NCI-H446 (cell line): ENCODE measurements around the gene TTYH1.

Source experiments
- DNase-seq, 2 experiments: peaks; one replicate each; lab custom pipeline; 2025; lab: John Stamatoyannopoulos, UW

Gene TTYH1

GRCh38 chr19:54424201-54424600, 8.9 kb downstream of the TTYH1 start:
- no peak for DNase-seq

DNA sequence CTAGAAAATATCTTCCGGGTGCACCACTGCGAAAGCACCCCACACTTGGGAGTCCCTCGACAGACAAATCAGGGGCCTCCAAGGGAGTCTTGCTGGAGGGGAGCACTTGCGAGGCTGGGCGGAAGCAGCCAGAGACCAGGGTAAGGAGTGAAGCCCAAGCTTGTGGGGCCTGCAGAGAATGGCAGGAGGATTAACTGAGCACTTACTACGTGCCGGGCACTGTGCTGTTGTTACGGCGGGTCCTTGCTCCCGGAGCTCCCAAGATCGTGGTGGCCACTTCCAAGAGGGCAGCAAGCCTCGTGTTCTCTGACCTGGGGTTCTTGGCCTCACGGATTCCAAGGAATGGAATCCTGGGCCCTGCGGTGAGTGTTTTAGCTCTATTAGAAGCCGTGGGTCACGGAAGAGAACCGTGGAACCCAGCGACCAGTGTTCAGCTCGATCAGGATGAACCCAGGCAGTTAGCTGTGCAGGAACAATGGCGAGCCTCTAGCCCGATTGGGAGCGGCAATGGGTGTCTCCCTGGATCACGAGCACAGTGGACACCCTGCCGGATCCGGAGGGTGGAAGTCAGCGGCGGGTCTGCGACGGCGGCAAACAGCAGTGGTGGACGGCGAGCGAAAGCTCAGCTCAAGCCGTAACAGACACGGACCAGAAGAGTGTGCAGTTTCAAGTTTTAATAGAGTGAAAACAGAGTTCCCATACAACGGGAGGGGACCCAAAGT, 9.6 kb downstream of the TTYH1 start:
- no peak for DNase-seq

DNA sequence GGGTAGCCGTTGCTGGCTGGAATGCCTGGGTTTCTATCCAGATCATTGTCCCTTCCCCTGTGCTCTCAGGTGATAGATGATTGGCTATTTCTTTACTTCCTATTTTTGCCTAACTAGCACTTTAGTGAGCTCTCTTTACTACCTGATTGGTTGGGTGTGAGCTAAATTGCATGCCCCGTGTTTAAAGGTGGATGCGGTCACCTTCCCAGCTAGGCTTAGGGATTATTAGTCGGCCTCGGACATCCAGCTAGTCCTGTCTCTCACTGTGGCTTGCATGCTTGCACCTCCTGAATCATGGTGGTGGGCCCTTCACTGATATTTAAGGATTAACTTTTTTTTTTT, 10.1 kb downstream of the TTYH1 start:
- no peak for DNase-seq

- no peak for DNase-seq
Observed at GRCh38 chr19:54426291-54426931, 11.1 kb downstream of the TTYH1 start.

GRCh38 chr19:54427586-54427985, 12.3 kb downstream of the TTYH1 start:
- no peak for DNase-seq

DNA sequence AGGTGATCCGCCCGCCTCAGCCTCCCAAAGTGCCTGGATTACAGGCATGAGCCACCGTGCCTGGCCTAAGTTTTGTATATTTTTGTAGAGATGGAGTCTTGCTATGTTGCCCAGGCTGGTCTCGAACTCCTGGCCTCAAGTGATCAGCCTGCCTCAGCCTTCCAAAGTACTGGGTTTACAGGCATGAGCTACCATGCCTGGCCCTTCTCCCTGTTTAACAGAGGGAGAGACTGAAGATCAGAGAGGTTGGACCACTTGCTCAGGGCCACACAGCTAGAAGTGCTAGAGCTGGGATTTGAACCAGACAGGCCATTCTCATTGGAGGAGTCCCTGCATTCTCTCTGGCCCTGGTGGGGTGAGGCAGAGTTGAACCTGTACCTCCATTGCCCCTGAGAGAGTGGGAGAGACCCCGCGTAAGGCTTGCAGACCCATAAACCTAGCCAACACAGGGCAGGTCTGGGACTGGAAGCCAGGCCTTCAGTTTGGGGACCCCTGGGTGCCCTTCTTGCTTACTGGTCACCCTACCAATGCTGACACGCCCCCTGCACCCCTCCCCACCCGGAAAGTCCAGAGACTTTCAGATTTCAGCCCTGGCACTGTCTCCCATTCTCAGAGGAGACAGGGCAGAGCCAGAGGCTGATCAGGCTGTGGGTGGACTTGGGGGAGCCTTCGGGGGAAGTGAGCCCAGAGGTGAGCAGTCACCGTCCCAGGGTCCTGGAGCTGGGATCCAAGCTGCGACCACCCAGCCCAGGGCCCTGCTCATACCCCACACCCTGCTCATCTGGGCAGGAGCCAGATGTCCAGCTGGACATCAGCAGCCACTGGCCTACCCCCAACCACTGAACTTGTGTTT, 13.3 kb downstream of the TTYH1 start:
- DNase-seq: no peak

GRCh38 chr19:54429176-54429495, 13.9 kb downstream of the TTYH1 start:
- DNase-seq: no peak

GRCh38 chr19:54429545-54430227, 14.4 kb downstream of the TTYH1 start:
- no peak for DNase-seq

DNA sequence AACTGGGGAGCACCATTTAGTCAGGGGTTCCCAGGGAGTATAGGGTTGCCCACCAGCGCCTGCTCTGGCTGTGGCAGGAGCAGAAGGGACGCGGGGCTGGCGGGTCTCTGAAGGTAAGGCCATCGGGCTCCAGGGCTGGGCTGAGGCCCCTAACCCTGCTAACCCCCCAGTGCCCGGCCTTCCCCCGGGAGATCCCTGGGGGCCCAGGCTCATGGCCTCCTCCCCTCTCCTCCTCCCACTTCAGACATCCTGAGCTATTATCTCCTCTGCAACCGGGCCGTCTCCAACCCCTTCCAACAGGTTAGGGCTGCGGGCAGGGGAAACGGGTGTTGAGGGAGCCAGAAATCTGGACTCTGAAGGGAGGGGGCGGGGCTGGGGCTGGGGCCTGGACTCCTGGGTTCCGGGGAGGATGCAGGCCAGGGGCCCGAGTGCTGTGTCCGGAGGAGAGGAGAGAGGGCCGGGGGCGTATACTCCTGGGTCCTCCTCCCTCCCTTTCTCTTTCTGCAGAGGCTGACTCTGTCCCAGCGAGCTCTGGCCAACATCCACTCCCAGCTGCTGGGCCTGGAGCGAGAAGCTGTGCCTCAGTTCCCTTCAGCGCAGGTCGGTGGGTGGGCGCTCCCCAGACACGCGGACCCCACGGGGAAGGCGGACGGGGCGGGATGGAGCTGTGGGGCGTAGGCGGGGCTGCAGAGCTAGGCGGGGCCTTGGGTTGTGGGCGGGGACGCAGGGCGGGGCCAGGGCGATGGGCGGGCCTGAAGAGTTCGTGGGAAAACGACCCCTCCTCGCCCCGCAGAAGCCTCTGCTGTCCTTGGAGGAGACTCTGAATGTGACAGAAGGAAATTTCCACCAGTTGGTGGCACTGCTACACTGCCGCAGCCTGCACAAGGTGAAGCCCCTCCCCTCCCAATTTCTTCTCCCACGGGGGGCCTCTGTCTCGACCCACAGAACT, 15.3 kb downstream of the TTYH1 start:
- peak in 1 of 2 experiments; percentile 25 for DNase-seq

DNA sequence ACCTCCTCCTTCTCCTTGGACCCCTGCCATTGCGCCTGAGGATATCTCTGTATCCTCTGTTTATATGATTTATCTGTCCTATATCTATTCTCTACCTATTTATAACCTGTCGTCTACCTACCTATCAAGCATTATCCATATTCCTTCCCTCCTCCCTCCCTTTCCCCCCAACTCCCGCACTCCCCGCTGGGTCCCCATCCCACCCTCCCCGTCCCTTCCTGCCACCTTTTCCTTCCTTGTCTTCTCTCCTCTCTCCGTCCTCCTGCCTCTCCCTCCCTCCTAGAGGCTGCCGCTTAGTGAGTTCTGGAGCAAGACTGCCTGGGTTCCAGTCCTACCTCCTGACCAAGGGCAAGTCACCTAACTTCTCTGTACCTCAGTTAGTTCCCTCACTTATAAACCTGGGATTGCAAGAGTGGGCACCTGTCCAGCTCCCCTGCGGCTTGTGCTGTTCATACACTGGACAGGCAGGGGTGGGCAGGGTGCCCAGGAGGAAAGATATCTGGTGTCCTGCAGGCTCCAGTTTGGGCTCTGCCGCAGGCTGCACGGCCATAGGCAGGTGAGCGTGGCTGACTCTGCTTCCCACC, 16.1 kb downstream of the TTYH1 start:
- peak in 1 of 2 experiments; percentile 30 for DNase-seq

GRCh38 chr19:54432144-54432738, 17.0 kb downstream of the TTYH1 start:
- DNase-seq: no peak

DNA sequence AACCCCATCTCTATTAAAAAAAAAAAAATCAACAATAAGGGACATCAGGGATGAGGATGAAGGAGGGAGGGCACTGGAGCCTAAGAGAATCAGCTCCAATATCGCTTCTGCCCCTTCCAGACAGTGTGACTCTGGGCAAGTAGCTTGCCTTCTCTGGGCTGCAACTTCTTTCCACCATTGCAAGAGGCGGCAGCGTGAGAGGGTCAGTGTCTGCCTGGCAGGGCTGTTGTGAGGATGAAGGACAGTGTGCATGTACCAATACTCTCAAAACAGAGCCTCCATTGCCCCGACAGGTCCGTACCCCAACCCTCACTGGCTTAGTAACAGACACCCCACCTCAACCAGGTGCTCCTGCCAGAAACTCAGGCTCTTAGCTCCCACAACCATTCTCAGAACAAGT, 18.4 kb downstream of the TTYH1 start:
- no peak for DNase-seq

GRCh38 chr19:54434112-54434872, 19.0 kb downstream of the TTYH1 start:
- DNase-seq: no peak

- DNase-seq: no peak
Observed at GRCh38 chr19:54434873-54435214, 19.6 kb downstream of the TTYH1 start.

GRCh38 chr19:54435551-54436016, 20.3 kb downstream of the TTYH1 start:
- DNase-seq: no peak

DNA sequence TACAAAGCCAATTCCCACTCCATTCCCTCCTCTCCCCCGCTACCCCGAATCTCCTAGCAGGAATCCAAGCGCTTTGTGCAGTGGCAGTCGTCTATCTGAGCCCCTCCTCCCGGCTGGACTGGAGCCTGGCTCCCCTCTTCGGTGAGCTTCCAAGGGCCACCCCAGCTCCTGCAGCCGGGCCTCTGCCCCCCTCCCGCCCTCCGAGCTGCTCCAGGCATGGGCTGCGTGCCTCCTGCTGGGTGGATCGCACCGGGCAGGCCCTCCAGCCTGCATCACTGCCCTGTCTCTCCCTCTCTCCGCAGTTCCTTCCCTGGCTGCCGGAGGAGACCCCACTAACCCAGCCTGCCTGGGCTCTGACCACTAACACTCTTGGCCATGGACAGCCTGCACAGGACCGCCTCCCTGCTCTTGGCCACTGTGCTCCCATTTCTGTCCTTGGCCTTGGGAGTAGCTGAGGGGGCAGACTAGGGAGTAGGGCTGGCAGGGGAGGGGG, 20.8 kb downstream of the TTYH1 start:
- no peak for DNase-seq

GRCh38 chr19:54436628-54437252, 21.5 kb downstream of the TTYH1 start:
- DNase-seq: no peak

- DNase-seq: no peak
Observed at GRCh38 chr19:54439174-54439851, 24.0 kb downstream of the TTYH1 start.

GRCh38 chr19:54440641-54441040, 25.4 kb downstream of the TTYH1 start:
- DNase-seq: no peak
